NCI-H345 (cell line): ENCODE measurements around the gene ABLIM2.

Experiments
- DNase-seq: peaks from one replicate; lab custom pipeline; 2025; lab: John Stamatoyannopoulos, UW

ABLIM2 gene

GRCh38 chr4:8192748-8193738 is 34.4 kb upstream of the ABLIM2 start:
- DNase-seq: peak; percentile 75

GRCh38 chr4:8191136-8191747 is 32.6 kb upstream of the ABLIM2 start:
- DNase-seq: no peak

- no peak for DNase-seq
Observed at GRCh38 chr4:8189551-8190466, 31.2 kb upstream of the ABLIM2 start.

- DNase-seq: peak; percentile 94
Observed at GRCh38 chr4:8188743-8189550, 30.3 kb upstream of the ABLIM2 start.

- no peak for DNase-seq
Observed at GRCh38 chr4:8188085-8188484, 29.5 kb upstream of the ABLIM2 start.

- no peak for DNase-seq
Observed at GRCh38 chr4:8185930-8186329, 27.3 kb upstream of the ABLIM2 start.

- no peak for DNase-seq
Observed at GRCh38 chr4:8185295-8185694, 26.7 kb upstream of the ABLIM2 start.

DNA sequence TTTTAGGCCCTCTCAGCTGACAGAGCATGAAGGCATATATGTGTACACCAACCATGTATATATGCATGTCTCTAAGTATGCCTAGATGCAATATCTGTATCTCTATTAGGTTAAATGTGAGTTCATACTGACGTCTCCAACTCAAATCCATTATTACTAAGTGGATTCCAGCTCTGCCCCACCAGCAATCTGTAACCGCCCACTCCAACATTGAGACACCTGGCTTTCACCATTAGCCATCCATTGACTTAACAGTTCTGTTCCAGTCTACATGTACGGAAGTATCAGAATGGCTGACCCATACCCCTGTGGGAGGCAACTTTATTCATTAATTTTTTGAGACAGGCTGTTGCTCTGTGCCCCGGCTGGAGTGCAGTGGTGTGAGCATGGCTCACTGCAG is 25.4 kb upstream of the ABLIM2 start:
- DNase-seq: no peak

- DNase-seq: no peak
Observed at GRCh38 chr4:8182858-8183725, 24.5 kb upstream of the ABLIM2 start.

GRCh38 chr4:8182294-8182693 is 23.7 kb upstream of the ABLIM2 start:
- no peak for DNase-seq

DNA sequence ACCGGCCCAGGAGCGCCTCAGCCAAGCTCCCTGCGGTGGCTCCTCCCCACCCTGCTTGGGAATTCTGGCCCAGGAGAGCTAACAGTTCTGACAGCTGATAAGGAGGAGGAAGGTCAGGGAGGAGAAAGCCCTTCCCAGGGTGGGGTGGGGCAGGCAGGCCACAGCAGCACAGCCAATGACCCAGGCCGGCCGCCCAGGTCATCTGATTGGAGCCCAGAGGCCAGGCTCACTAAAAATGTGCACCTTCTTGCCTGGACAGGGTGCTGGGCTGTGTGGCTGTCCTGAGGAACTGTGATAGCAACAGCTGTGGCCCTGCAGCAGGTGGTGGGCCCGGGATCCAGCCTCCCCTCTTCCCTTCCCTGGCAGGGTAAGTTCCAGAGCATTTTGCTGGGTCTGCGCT is 23.2 kb upstream of the ABLIM2 start:
- DNase-seq: no peak

- DNase-seq: no peak
Observed at GRCh38 chr4:8181119-8181518, 22.5 kb upstream of the ABLIM2 start.

- no peak for DNase-seq
Observed at GRCh38 chr4:8180310-8181093, 21.9 kb upstream of the ABLIM2 start.

- DNase-seq: no peak
Observed at GRCh38 chr4:8179771-8180170, 21.2 kb upstream of the ABLIM2 start.

DNA sequence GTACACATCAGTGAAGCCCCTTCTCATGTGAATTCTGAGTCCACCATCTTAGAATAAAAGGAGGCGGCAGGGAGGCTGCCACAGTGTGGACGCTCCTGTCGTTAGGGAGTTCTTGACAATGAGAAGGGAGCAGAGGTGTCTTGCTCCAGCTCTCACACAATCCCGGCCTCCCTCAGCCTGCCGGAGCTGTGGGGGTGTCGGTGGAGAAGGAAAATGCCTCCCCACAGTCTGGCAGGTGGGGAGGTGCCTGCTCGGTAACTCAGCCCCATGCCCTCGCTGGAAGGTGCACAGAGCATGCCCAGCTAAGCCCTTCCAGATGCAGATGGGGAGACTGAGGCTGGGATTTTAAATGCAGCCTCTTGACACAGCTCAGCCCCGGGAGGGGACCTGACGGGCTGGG is 20.5 kb upstream of the ABLIM2 start:
- DNase-seq: no peak

DNA sequence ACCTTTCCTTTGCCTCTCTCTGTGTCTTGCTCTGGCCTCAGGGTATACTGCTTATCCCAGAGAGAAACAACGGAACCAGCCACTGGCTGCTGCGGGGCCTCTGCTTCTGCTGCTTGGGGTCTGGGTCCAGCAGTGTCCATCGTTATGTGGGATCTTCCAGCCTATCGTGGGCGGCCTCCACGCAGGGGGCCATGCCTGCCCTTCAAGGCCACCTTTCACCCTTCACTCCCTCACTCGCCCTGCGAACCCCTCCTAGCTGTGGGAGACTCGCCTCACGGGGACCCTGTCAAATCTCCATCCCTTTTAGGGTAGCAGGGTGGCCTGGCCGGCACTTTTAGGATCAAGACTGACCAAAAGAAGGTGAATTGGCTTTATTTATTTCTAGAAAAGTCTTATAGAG is 19.3 kb upstream of the ABLIM2 start:
- no peak for DNase-seq

GRCh38 chr4:8177552-8177951 is 18.9 kb upstream of the ABLIM2 start:
- DNase-seq: no peak

DNA sequence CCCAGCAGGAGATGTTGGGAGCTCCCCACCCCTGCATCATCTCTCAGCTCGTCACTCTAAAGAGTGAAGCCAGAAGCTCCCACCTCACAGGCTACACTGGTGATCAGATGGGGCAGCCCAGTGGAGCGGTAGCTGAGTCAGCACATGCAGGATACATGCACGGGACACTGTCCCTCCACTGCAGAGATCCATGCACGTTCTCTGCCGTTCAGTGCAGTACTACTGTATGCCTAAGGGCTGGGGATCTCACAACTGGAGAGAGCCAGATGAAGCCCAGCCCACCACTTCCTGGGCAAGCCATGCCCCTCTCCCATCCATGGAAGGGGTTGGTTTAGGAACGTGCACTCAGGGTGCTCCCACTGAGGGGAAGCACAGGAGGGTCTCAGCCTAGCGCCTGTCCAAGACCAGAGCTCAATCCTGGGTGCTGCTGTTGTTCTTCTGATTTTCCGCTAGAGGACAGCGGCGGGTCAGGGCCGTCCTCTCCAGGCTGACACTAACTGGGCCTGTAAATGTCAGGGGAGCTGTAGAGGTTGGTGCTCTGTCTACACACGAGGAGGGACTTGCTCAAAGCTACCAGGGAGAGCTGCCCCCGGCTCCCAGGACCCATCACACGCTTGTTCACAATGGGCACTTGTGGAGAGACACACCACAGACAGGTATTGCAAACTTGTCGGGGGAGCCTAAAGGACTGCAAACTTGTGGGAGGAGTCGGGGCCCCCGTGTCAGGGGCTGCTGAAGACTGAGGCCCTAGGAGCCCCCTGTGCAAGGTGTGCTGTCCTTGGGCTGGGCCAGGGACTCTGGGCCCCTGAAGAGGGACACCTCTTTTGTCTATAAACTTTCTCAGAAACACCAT is 18.2 kb upstream of the ABLIM2 start:
- DNase-seq: peak; percentile 35

DNA sequence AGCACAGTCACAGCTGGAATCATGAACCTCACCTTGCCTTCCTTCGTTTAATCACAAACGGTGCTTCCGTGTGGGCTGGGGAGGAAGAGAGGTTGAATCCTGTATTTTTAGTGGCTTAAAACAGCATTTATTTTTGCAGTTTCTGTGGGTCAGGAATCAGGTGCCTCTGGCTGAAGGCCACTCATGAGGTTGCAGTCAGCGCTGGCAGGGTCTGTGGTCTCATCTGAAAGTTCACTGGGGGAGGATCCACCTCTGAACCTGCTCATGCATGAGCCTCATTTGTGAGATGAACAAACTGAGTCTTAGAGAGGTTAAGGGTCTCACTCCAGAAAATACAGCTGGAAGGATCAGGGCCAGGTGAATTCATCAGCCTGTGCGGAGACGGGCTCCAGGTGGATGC is 17.1 kb upstream of the ABLIM2 start:
- DNase-seq: no peak
